Effector memory CD4-positive, alpha-beta T cell (primary cell): Measurements from ENCODE around the gene PET100.

Experiments used
- DNase-seq, 3 donors: peaks; one replicate each; pipeline ENCODE4 v3.0.0-alpha.2; 2020
- H3K27ac ChIP-seq: 2 replicates; pipeline ENCODE4 v1.7.0; 2013; ENCODE audit warnings: mild to moderate bottlenecking, low read length, moderate library complexity; ENCODE audit not compliant: insufficient read depth, poor library complexity, severe bottlenecking
- H3K27me3 ChIP-seq: replicated peaks from 2 replicates; pipeline ENCODE4 v1.7.0; 2013; ENCODE audit warnings: mild to moderate bottlenecking, low read length; ENCODE audit not compliant: insufficient read depth, control insufficient read depth, poor library complexity, severe bottlenecking
- H3K36me3 ChIP-seq: 2 replicates; pipeline ENCODE4 v1.7.0; 2013; ENCODE audit warnings: mild to moderate bottlenecking, low read length, moderate library complexity; ENCODE audit not compliant: control insufficient read depth, insufficient read depth
- H3K4me1 ChIP-seq: 2 replicates; pipeline ENCODE4 v1.7.0; 2013; ENCODE audit warnings: low read length, mild to moderate bottlenecking; ENCODE audit not compliant: control insufficient read depth, insufficient read depth, poor library complexity, severe bottlenecking
- H3K4me3 ChIP-seq: 2 replicates; pipeline ENCODE4 v1.7.0; 2013; ENCODE audit warnings: low read length, low read depth, mild to moderate bottlenecking; ENCODE audit not compliant: insufficient read depth, poor library complexity, severe bottlenecking
- H3K9me3 ChIP-seq: 2 replicates; pipeline ENCODE4 v1.7.0; 2013; ENCODE audit warnings: mild to moderate bottlenecking, low read length, moderate library complexity; ENCODE audit not compliant: control insufficient read depth

Gene PET100

GRCh38 chr19:7602240-7602934 is 27.2 kb upstream of the PET100 start:
- Histone ChIP-seq H3K9me3 (no peaks in the 10 kb centered on the region), H3K36me3 (no peaks in the 10 kb centered on the region), H3K4me1 (no peaks in the 10 kb centered on the region), H3K4me3 (no peak overlapping the region), H3K27ac (no peak overlapping the region), H3K27me3 (peaks cover 9% of the 10 kb centered on the region)
- DNase-seq, result no peak

- DNase-seq, result no peak
- H3K36me3 ChIP-seq, result no peaks in the 10 kb centered on the region
- peaks cover 3% of the 10 kb centered on the region for H3K27me3 ChIP-seq
- no peak overlapping the region for H3K4me3 ChIP-seq
- no peaks in the 10 kb centered on the region for H3K4me1 ChIP-seq
- no peaks in the 10 kb centered on the region for H3K9me3 ChIP-seq
- H3K27ac ChIP-seq, result no peak overlapping the region
These were observed 26.6 kb upstream of the PET100 start for GRCh38 chr19:7602935-7603497.

GRCh38 chr19:7603919-7604318 is 25.7 kb upstream of the PET100 start:
- no peak overlapping the region for H3K4me3 ChIP-seq
- no peak overlapping the region for H3K27ac ChIP-seq
- no peaks in the 10 kb centered on the region for H3K36me3 ChIP-seq
- H3K9me3 ChIP-seq, result no peaks in the 10 kb centered on the region
- H3K27me3 ChIP-seq, result no peaks in the 10 kb centered on the region
- no peaks in the 10 kb centered on the region for H3K4me1 ChIP-seq
- no peak for DNase-seq

- no peaks in the 10 kb centered on the region for H3K4me1 ChIP-seq
- H3K36me3 ChIP-seq, result no peaks in the 10 kb centered on the region
- H3K9me3 ChIP-seq, result no peaks in the 10 kb centered on the region
- H3K27ac ChIP-seq, result no peak overlapping the region
- no peak for DNase-seq
- no peak overlapping the region for H3K4me3 ChIP-seq
- no peaks in the 10 kb centered on the region for H3K27me3 ChIP-seq
These were observed 23.9 kb upstream of the PET100 start for GRCh38 chr19:7605490-7606222.

GRCh38 chr19:7606289-7606688 is 23.3 kb upstream of the PET100 start:
- H3K4me3 ChIP-seq, result no peak overlapping the region
- DNase-seq, result no peak

GRCh38 chr19:7607212-7607873 is 22.2 kb upstream of the PET100 start:
- DNase-seq, result no peak
- no peaks in the 10 kb centered on the region for H3K4me1 ChIP-seq
- no peak overlapping the region for H3K27ac ChIP-seq
- no peaks in the 10 kb centered on the region for H3K36me3 ChIP-seq
- no peaks in the 10 kb centered on the region for H3K27me3 ChIP-seq
- no peak overlapping the region for H3K4me3 ChIP-seq
- H3K9me3 ChIP-seq, result no peaks in the 10 kb centered on the region

More at GRCh38 chr19:7606289-7606688, 23.3 kb upstream of the PET100 start:
- Histone ChIP-seq H3K9me3 (no peaks in the 10 kb centered on the region), H3K27me3 (no peaks in the 10 kb centered on the region), H3K4me1 (no peaks in the 10 kb centered on the region), H3K36me3 (no peaks in the 10 kb centered on the region), H3K27ac (no peak overlapping the region)

- Histone ChIP-seq H3K4me1 (no peaks in the 10 kb centered on the region), H3K27me3 (no peaks in the 10 kb centered on the region), H3K9me3 (no peaks in the 10 kb centered on the region), H3K36me3 (no peaks in the 10 kb centered on the region), H3K27ac (no peak overlapping the region), H3K4me3 (no peak overlapping the region)
- no peak for DNase-seq
These were observed 21.6 kb upstream of the PET100 start for GRCh38 chr19:7607874-7608560.

GRCh38 chr19:7610491-7611240 is 18.9 kb upstream of the PET100 start:
- Histone ChIP-seq H3K27me3 (no peaks in the 10 kb centered on the region), H3K36me3 (no peaks in the 10 kb centered on the region), H3K4me1 (no peaks in the 10 kb centered on the region), H3K9me3 (no peaks in the 10 kb centered on the region), H3K27ac (no peak overlapping the region), H3K4me3 (no peak overlapping the region)
- no peak for DNase-seq

- Histone ChIP-seq H3K36me3 (no peaks in the 10 kb centered on the region), H3K4me3 (no peak overlapping the region), H3K4me1 (no peaks in the 10 kb centered on the region), H3K9me3 (no peaks in the 10 kb centered on the region), H3K27ac (no peak overlapping the region), H3K27me3 (no peaks in the 10 kb centered on the region)
- DNase-seq, result no peak
These were observed 17.9 kb upstream of the PET100 start for GRCh38 chr19:7611541-7612279.
